DMS153 (cell line): ENCODE data around the gene WDR70.
"Not testable (repeated sequence)": the region's sequence is repeated elsewhere in the genome, so short reads cannot be mapped to it uniquely, and the experiment has no call there.

Experiments used
- DNase-seq: peaks from one replicate; lab custom pipeline; 2025; lab: John Stamatoyannopoulos, UW

Gene WDR70

DNA sequence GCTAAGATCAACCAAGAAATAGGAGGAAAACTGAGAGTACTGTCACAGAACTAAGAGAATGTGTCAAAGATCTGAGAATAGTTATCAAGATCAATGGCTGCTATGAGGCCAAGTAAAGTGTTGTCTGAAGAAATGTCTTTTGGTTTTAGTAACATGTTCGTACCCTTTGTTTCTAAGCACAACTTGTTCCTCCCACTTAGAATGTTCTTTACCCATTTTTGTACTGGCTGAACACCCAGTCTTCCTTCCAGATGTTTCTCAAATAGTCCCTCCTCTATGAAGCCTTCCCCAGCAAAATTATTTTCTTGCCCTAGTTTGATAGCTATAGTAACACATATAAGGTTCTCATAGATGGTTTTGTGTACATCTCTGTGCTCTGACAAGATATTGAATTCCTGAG lies 191.5 kb downstream of the WDR70 start:
- DNase-seq = no peak

DNA sequence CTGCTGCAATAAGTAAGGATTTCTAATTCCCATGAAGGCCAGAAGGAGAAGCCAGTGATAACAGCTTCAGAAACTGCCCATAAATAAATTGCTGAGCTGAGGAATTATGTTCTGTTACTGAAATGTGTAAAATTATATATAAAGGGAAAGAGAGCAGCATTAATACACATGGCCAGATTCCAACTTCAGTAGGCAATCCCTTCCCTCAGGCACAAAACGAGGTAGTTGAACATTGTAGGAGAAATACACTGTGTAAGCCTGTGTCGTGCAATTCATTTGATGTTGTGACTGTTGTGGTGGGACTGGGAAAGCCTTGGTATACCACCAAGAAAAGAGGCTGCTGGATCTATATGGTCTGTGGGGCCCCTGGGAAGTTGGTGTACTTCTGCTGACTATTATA lies 192.9 kb downstream of the WDR70 start:
- DNase-seq = no peak

DNA sequence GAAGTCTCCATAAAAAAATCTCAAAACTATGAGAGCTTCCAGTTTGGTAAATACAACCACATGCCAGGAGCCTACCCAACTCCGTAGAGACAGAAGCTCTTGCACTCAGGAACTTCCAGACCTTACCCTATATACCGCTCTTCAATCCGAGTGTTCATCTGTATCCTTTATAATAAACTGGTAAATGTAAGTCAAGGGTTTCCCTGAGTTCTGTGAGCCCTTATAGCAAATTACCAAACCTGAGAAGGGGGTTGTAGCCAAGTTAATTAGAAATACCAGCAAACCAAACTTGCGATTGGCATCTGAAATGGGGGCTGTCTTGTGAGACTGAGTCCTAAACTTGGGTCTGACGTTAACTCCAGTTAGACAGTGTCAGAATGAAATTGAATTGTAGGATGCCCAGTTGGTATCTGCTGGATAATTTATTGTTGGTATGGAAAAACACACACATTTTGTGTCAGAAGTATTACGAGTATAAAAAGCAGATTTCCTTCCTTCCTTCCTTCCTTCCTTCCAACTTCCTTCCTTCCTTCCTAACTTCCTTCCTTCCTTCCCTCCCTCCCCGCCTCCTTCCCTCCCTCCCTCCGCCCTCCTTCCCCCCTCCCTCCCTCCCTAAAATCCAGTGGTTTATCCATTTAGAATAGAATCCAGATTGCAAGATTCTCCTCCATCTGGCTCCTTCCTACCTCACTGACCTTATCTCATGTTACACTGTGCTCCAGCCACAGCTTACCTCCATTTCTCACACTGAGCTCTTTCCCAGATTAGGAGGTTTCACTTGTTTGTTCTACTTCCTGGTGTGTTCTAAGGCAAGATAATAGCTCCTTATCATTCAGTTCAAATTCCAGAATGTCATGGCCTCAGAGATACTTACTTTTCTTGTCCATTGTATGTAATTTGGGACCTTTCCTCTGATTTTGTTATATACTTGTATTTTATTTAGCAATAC lies 196.7 kb downstream of the WDR70 start:
- DNase-seq = no peak

DNA sequence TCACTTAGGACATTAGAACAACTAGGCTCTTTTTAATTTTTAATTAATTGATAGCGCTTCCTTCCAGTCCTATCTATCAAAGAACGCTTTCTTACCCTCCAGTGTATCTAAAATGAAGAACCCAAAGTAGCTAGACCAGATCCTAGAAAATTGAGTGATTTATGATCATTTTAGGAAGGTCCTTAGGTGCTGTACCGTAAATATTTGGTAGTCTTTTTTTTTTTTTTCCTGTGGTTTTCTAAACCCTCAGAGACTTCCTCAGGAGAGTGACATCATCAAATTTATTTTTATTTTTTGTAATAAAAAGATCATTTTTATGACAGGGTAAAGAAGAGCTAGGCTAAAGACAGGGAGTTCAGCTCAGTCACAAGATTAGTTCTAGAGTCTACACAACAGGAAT lies 197.4 kb downstream of the WDR70 start:
- no peak for DNase-seq

DNA sequence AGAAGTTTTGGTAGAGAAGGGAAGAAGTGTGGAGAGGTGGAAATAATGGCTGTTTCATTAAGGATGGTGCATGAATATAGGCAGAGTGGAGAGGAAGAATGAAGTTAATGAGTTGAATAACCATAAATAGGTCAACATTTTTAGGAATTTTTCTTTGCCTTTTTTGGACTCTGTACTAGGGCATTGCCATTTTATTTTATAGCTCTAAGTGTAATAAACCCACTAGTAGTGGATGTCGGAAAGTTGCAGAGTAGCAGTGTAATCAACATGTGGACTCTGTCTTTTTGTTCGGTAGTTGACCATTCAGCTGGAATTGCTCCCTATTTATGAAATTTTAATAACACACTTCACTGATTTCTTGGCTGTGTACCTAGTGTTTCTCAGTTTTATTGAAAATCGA lies 199.1 kb downstream of the WDR70 start:
- no peak for DNase-seq

DNA sequence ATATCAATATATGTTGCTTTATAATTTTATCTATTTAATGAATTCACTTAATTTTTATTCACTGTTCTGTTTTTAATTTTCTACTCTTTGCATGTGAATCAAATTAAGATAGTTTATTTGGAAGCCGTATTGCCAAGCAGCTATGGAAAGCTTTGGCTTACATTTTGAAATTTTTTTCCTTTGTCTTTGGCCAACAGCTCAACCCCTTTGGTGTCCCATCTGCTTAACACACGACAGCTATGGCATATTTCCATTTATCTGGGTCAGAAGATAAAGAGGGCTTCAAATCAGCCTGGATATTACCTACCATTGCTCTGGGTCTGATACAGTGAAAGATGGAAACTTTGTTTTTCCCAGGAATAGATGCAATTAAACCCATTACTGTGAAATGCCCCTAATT lies 201.0 kb downstream of the WDR70 start:
- DNase-seq = no peak

DNA sequence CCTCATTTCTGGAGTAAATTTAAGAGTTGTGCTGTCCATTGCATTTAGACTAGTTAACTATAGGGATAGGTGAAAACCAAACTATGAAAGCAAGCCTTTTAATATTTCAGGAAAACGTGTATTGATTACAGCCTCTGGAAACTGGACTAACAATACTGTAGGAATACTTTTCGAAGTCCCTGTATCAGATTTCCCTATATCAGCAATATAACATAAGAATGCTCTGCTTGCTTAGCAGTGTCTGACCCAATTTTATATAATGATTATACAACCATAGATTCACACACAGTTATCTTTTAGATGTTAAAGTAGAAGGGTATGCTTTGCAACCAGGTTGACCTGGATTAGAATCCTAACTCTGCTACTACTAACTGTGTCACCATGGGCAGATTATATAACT lies 203.1 kb downstream of the WDR70 start:
- no peak for DNase-seq

DNA sequence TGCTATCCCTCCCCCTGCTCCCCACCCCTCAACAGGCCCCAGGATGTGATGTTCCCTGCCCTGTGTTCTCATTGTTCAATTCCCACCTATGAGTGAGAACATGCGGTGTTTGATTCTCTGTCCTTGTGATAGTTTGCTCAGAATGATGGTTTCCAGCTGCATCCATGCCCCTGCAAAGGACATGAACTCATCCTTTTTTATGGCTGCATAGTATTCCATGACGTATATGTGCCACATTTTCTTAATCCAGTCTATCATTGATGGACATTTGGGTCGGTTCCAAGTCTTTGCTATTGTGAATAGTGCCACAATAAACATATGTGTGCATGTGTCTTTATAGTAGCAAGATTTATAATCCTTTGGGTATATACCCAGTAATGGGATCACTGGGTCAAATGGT lies 214.2 kb downstream of the WDR70 start:
- DNase-seq = not testable (repeated sequence)

DNA sequence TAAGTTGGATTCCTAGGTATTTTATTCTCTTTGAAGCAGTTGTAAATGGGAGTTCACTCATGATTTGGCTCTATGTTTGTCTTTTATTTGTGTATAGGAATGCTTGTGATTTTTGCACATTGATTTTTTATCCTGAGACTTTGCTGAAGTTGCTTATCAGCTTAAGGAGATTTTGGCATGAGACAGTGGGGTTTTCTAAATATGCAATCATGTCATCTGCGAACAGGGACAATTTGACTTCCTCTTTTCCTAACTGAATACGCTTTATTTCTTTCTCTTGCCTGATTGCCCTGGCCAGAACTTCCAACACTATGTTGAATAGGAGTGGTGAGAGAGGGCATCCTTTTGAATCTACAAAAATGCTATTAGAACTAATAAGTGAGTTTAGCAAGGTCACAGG lies 215.7 kb downstream of the WDR70 start:
- DNase-seq = not testable (repeated sequence)

DNA sequence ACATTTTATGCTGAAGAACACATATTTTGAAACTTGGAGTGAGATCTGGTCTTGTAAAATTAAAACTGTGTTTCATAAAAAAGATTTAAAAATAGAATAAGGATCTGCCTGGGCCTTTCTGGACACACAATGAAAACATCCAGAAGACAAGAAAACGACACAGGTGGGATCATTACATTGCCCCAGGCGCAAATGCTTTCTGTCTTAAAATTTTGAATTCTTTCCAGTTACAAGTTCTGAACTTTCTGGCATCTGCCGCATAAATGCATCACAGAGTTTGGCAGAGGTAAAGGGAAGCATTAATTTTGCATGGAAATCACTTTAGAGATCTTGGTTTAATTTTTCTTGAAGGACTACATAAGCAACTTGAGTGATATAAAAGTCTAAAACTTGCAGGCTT lies 219.6 kb downstream of the WDR70 start:
- DNase-seq = no peak

DNA sequence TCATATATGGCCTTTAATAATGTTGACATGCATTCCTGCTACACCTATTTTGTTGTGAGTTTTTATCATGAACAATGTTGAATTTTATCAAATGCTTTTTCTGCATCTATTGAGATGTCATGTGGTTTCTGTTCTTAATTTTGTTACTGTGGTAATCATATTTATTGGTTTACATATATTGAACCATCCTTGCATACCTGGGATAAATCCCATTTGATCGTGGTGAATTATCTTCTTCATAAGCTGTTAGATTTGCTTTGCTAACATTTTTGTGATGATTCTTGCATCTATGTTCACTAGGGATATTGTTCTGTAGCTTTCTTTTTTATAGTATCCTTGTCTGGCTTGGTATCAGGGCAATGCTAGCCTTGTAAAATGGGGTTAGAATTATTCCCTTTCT lies 222.0 kb downstream of the WDR70 start:
- no peak for DNase-seq

DNA sequence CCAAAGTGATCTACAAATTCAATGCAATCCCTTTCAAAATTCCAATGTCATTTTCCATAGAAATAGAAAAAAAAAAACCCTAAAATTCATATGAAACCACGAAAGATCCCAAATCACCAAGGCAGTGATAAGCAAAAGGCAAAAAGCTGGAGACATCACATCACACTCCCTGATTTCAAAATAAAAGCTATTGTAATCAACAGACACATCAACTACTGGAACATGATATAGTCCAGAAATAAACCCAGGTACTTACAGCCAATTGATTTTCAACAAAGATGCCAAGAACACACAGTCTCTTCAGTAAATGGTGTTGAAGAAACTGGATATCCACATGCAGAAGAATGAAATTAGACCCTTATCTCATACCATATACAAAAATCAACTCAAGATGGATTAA lies 224.0 kb downstream of the WDR70 start:
- no peak for DNase-seq

DNA sequence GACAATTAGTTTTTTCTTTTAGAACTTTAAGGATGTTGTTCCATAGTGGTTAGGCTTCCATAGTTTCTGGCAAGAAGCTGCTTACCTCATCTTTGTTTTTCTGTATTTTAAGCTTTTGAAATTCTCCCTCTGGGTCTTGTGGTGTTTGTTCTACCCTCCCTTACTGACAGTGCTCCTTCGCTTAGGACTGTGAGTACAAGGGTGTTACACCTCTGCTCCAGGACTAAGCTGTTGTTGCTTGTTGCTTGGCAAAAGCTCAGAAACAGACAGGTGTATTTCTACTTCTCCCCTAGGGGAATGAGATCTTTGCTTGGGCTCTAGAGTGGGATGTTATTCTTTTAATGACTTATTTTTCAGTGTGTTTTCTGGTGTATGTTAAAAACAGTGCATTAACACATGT lies 225.2 kb downstream of the WDR70 start:
- no peak for DNase-seq

DNA sequence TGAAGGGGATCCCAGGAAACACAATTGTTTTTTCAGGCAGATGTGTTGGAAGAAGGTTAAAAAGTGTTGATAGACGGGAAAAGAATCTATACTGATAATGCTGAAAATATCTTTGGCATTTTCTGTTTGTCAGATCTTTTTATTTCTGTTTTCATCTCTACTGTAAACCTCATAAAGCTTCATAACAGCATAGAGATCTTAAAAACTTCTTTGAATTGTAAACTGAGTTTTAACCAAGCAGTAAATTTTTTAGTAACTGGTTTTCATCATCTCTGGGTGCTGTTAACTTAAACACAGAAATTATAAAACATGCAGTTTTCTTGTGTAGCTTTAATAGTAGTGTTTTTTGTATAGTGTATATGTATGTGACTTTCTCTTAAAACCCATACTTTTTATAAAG lies 227.0 kb downstream of the WDR70 start:
- no peak for DNase-seq

DNA sequence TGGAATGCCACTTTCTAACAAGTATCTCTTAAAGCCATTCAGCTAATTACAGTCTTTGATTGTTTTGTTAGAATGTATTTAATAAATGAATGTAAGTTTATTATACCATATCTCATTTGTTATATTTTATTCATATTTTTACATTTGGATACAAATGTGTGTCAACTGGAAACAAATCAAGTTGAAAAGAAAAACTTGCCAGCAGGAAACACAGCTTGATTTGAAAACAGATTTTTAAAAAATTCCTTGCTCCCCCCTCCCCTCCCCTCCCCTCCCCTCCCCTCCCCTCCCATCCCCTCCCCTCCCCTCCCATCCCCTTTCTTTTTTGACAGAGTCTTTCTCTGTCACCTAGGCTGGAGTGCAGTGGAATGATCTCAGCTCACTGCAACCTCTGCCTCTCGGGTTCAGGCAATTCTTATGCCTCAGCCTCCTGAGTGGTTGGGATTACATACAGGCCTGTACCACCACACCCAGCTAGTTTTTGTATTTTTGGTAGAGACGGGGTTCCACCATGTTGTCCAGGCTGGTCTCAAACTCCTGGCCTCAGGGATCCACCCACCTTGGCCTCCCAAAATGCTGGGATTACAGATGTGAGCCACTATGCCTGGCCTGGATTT lies 227.6 kb downstream of the WDR70 start:
- no peak for DNase-seq

DNA sequence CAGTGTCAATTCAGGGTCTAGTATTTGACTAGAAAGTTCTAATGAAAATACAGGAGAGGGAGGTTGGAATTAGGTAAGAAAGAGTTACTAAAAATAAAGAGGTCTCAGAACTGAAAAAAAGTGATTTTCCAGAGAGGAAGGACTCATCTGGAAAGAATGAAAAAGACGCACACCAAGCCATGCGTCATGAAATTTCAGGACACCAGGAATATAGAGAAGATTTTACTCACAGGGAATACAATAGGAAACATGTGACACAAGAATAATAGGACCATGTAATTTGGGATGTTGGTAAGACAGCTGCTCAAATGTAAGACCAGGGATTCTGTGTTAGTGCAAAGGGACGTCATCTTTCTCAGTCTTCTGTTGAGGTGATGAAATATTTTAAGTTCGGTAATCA lies 236.1 kb downstream of the WDR70 start:
- no peak for DNase-seq

DNA sequence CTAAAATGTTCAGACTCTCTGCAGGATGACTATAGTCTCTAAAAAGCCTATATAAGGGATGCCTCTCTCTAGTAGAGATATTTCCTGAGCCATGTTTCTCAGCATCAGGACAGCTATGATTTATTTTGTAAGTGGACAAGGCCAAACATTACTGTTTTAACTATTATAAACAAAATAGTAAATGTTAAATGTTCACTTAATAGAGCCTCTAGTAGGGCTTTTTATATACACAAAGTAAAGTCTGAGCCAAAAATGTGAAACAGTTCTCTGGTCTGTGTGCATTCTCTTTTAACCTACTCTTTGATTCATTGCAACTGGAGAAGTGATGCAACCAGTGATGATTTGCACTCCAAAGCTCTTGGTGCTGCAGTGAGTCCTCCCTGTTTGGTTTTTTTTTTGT lies 240.2 kb downstream of the WDR70 start:
- no peak for DNase-seq

DNA sequence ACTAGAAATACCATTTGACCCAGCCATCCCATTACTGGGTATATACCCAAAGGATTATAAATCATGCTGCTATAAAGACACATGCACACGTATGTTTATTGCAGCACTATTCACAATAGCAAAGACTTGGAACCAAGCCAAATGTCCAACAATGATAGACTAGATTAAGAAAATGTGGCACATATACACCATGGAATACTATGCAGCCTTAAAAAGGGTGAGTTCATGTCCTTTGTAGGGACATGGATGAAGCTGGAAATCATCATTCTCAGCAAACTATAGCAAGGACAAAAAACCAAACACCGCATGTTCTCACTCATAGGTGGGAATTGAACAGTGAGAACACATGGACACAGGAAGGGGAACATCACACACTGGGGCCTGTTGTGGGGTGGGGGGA lies 243.2 kb downstream of the WDR70 start:
- not testable (repeated sequence) for DNase-seq

DNA sequence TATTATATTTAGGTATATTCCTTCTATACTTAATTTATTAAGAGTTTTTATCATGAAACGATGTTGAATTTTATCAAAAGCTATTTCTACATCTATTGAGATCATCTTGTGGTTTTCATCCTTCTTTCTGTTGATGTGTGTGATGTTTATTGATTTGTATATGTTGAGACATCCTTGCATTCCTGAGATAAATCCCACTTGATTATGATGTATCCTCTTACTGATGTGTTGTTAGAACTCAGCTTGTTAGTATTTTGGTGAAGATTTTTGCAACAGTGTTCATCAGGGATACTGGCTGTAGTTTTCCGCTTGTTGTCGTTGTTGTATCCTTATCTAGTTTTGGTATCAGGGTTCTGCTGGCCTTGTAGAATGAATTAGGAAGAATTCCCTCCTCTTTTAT lies 247.1 kb downstream of the WDR70 start:
- DNase-seq = no peak

DNA sequence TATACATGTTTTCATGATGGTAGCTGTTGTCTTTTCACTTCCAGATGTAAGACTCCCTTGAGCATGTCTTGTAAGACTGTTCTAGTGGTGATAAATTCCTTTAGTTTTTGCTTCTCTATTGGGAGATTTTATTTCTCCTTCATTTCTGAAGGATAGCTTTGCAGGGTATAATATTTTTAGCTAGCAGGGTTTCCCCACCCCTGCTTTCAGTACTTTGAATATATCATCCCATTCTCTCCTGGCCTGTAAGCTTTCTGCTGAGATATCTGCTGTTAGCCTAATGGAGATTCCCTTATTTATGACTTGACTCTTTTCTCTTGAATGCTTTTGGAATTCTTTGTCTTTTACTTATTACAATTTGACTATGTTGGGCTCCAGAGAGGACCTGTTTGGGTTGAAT lies 249.8 kb downstream of the WDR70 start:
- DNase-seq = no peak

DNA sequence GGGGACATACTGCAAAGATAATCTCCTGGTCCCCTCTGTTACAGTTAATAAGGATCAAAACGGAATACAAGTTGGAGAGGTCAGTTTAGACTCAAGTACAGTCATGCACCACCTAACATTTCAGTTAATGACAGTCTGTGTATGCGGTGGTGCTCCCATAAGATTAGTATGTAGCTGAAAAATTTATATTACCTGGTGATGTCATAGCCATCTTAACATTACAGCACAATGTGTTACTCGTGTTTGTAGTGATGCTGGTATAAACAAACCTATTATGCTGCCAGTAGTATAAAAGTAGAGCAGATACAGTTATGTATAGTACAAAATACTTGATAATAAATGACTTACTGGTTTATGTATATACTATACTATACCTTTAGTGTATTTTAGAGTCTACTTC lies 252.8 kb downstream of the WDR70 start:
- DNase-seq = no peak

DNA sequence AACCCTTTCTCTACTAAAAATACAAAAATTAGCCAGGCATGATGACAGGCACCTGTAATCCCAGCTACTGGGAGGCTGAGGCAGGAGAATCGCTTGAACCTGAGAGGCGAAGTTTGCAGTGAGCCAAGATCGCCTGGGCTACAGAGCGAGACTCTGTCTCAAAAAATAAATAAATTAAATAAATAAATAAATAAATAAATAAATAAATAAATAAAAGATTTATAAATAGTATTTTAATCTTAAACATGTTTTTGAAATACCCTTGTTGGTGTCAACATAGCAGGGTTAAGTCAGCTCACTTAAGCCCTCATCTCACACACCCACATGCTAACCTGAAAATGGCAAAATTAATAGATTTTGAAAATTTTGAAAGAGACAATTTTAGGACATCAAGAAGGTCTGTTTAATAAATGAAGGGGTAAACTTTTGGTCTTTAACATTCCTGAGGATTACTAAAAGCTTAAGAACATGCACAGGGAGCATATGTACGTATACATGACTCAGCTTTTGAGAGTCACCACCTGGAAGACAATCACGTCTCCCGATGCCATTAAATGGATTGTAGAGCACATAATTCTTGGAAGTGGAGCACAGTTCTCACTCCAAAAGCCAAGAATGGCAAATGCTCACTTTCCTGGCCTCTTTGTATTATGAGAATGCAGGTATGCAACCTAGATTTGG lies 258.2 kb downstream of the WDR70 start:
- no peak for DNase-seq

DNA sequence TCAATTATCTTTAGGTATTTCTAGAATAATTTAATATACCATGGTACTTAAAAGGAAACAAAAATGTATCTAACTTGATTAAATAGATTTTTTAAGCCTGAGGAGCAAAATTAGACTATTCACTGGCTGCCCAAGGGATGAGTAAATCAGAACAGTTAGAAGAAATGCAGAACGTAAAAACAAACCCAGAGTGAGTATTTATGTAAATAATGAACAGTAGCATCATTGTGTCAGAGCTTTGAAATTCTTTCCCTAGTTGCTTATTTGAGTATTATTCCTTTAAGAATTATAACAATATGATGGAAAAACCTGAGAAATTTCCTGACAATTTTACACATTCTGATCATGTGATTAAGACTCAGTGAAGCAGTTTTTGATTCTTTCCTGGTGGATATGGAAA lies 259.8 kb downstream of the WDR70 start:
- no peak for DNase-seq
